ENCODE results near the gene TMEM120A.

TMEM120A gene

DNA sequence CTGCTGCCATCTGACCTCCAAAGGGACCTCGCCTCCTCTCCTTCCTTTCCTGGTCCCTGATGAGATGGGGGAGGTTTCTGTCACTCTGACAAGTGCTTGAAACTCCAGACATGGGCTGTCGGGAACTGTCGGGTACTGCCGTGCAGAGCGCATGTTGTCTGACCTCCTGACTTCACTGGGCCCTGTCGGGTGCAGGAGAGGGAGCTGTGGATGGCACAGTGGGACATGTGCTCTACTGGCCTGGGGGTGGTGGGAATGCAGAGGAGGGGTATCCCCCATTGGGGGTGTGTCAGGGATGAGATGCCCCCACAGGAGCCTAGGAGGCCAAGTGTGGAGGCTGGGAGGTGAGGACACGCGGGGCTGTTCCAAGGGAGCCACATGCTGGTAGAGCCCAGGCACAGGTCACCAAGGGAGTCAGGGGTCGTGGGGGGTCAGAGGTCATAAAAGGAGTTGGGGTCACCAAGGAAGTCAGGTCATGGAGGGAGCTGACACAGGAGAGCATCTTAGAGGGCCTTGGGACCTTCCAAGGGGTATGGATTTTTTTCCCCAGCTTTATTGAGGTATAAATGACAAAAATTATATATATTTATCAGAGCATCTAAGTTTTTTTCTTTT is 30.9 kb downstream of the TMEM120A start:
- TF ChIP-seq, protein P1, sequence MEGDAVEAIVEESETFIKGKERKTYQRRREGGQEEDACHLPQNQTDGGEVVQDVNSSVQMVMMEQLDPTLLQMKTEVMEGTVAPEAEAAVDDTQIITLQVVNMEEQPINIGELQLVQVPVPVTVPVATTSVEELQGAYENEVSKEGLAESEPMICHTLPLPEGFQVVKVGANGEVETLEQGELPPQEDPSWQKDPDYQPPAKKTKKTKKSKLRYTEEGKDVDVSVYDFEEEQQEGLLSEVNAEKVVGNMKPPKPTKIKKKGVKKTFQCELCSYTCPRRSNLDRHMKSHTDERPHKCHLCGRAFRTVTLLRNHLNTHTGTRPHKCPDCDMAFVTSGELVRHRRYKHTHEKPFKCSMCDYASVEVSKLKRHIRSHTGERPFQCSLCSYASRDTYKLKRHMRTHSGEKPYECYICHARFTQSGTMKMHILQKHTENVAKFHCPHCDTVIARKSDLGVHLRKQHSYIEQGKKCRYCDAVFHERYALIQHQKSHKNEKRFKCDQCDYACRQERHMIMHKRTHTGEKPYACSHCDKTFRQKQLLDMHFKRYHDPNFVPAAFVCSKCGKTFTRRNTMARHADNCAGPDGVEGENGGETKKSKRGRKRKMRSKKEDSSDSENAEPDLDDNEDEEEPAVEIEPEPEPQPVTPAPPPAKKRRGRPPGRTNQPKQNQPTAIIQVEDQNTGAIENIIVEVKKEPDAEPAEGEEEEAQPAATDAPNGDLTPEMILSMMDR (IDR thresholded peaks at IDR 0.05) = no peak

DNA sequence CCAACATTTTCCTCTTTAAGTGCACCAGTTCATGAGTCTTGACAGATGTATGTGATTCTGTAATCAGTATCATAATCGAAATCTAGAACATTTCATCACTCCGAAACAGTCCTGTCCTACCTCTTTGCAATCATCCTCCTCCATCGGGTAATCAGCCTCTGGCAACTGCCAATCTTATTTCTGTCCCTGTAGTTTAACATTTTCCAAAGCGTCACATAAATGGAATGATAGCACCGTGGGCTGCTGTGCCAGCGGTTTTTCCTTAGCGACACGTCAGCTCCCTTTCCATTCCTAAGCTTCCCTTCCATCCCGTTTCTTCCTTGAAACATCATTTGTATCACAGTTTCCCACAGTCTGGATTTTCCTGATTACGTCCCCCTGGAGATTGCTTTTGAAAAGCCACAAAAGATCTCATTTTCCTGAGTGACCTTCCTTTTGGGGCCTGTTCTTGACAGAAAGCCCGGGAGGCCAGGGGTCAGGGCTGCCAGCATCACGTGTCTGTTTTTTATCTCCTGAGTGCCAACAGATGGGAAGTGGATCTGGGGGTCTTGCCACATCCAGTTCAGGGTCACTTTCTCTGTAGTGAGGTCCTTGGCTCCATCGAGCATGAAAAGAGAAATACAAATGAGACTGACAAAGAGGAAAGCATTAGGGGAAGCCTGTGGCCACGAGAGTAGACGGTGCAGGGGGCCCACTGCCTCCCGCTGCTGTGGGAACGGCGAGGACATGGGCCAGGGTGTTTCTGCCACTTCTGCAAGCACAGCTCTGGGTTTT is 31.6 kb downstream of the TMEM120A start:
- TF ChIP-seq, protein P1 (IDR thresholded peaks at IDR 0.05) = no peak

DNA sequence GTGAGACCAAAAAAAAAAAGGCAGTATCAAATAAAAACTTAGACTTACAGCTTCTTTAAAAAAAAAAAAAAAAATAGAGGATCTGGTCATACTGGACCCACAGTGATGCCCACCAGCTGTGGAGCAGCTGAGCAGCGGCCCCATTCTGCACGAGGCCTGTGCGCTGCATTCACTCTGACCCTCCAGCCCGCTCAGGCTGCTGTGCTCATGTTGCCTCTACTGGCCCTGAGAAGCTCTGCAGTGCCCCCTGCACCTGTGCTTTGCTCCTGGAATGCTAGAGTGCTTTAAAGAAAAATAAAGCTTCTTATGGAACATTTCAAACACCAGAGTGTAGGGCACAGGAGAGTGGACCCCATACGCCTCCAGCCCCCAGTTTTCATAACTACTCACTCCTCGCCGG is 33.2 kb downstream of the TMEM120A start:
- TF ChIP-seq, protein P1 (IDR thresholded peaks at IDR 0.05) = no peak

DNA sequence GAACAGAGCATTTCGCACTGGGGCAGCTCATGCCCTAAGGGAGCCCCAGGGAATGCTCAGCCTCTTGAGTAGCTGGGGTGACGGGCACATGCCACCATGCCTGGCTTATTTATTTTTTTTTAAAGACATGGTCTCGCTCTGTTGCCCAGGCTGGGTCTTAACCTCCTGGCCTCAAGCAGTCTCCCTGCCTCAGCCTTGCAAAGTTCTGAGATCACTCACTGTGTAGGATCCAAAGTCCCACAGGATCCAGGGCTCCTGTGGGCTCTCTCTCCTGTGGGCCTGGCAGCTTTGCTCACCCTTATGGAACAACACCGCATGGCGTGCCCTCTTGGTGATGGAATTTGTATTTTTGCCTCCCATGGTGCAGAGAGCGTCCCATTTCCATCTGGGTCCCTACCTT is 34.0 kb downstream of the TMEM120A start:
- TF ChIP-seq, protein P1 (IDR thresholded peaks at IDR 0.05) = no peak

DNA sequence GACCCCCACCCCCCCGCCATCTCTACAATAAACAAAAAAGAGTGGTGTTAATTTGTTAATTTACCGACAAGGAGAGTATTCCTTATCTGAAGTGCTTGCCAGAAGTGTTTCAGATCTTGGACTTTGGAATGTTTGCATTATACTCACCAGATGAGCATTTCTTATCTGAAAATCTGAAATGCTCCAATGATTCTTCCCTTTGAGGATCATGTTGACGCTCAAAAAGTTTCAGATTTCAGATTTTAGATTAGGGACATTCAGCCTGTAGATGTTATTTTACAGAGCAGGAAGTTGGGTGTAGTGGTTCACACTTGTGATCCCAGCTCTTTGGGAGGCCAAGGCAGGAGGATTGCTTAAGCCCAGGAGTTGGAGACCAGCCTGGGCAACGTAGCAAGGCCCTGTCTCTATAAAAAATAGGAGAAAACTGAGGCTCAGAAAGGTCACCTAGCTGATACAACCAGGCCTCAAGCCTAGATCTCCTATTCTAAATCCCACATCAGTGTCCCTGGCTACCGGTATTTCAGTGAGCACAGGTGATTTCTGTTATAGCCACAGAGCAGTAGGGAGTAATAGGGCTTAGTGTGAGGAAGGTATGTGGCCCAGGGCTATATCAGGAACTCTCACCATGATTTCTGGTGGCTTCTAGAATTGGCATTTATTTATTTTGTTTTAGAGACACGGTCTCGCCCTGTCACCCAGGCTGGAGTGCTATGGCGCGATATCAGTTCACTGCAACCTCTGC is 35.4 kb downstream of the TMEM120A start:
- TF ChIP-seq, protein P1 (IDR thresholded peaks at IDR 0.05) = no peak

DNA sequence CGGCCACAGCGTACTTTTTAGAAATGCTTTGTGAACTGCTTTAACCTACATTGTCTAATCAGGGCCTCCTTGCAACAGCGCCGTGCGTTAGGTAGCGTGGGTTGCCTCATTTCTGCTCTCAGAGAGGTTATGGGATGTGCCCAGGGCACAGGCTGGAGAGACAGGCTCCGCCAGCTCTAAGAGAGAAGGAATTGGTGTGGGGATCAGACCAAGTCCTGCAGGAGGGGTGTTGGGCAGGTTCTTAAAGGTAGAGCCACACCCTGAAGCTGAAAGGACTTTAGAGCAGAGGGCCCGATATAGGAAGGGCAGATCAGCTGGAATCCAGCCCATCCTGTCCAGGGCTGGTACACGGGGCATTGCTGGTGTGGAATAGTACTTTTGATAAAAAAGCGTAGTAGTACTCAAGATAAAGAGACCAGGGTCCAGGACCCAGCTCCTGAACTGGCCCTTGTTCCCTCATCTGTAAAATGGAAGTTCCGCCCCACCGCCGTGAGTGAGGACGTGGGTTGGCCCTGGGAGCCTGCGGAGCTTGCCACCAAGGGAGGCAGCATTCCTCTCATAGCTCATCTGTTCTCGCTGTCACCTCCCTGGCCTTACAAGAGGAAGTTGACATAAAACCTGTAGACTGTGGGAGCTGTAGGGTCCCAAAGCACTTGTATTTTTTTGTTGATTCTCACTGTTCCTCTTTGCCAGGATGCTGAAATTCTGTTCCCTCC is 37.2 kb downstream of the TMEM120A start:
- TF ChIP-seq, protein P1 (IDR thresholded peaks at IDR 0.05) = no peak

DNA sequence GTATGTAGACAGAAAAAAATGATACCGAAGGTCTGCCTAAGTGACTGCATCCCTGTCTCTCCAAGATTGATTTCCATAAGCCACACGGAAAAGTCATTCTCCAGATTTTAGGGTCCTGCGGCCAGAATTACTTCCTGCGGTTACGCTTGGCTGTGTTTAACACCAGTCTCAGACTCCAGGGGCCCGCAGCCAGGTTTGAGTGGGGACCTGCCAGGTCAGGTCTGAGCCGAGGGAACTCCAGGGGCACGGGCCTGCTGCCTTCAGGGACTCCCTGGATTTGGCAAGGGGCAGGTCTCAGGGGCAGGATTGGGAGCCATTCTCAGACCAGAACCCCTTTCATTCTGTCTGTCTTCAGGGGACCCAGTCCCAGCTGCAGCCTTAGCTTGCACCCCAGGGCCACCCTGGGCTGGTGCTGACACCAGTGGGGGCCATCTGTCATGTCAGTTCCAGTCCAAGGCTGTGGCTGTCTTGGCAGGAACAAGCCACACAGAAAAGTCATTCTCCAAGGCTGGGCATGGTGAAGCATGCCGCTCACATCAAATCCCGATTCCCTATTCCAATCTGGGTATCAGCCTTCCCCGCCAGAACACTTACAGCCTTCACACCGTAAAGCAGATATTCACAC is 39.0 kb downstream of the TMEM120A start:
- TF ChIP-seq, protein P1 (IDR thresholded peaks at IDR 0.05) = no peak

Data from LNCAP (cell line).